ENCODE results near the gene DCC.
A peak's percentile ranks its signal among the peaks of the same experiment; 100 is the strongest.

DCC gene

GRCh38 chr18:52475325-52475724 is 135.3 kb downstream of the DCC start:
- no peak overlapping the region for H3K4me3 ChIP-seq (ENCODE audit: low read depth, low read length)
- TF ChIP-seq CTCF (IDR thresholded peaks at IDR 0.05; ENCODE audit: insufficient read depth, low read length, missing control alignments), result no peak
- ChIA-PET POLR2A (no interaction called here), CTCF (no interaction called here)
- no peak for DNase-seq (ENCODE audit: low read depth, low spot score)

- POLR2A ChIA-PET, result no interaction called here
- CTCF ChIA-PET, result no interaction called here
- H3K4me3 ChIP-seq (ENCODE audit: low read depth, low read length), result no peak overlapping the region
- no peak for DNase-seq (ENCODE audit: low read depth, low spot score)
- no peak for TF ChIP-seq CTCF (IDR thresholded peaks at IDR 0.05; ENCODE audit: insufficient read depth, low read length, missing control alignments)
These were observed 141.1 kb downstream of the DCC start for GRCh38 chr18:52481116-52481515.

GRCh38 chr18:52484977-52485376 is 145.0 kb downstream of the DCC start:
- no peak overlapping the region for H3K4me3 ChIP-seq (ENCODE audit: low read depth, low read length)
- ChIA-PET POLR2A (no interaction called here), CTCF (interaction anchor here (1.4 to 2.1 kb wide), 2 partner anchors 11 to 184 kb away, joined by 5 to 9 read pairs; no protein-coding TSS in a partner anchor)
- no peak for TF ChIP-seq CTCF (IDR thresholded peaks at IDR 0.05; ENCODE audit: insufficient read depth, low read length, missing control alignments)
- peak; percentile 7 for DNase-seq (ENCODE audit: low read depth, low spot score)

- no peak overlapping the region for H3K4me3 ChIP-seq (ENCODE audit: low read depth, low read length)
- no peak for TF ChIP-seq CTCF (IDR thresholded peaks at IDR 0.05; ENCODE audit: insufficient read depth, low read length, missing control alignments)
- POLR2A ChIA-PET, result no interaction called here
- no peak for DNase-seq (ENCODE audit: low read depth, low spot score)
- CTCF ChIA-PET, result interaction anchor here (1.4 kb wide), 1 partner anchor 182 kb away, joined by 5 read pairs; no protein-coding TSS in a partner anchor
These were observed 146.1 kb downstream of the DCC start for GRCh38 chr18:52486052-52486451.

GRCh38 chr18:52489396-52490306 is 149.7 kb downstream of the DCC start:
- DNase-seq (ENCODE audit: low read depth, low spot score), result no peak
- POLR2A ChIA-PET, result interaction anchor here (0.5 kb wide), 1 partner anchor 11 kb away, joined by 4 read pairs; no protein-coding TSS in a partner anchor
- CTCF ChIA-PET, result interaction anchor here (0.6 to 1.0 kb wide), 3 partner anchors 22 to 189 kb away, joined by 3 read pairs; no protein-coding TSS in a partner anchor
- no peak for TF ChIP-seq CTCF (IDR thresholded peaks at IDR 0.05; ENCODE audit: insufficient read depth, low read length, missing control alignments)
- no peak overlapping the region for H3K4me3 ChIP-seq (ENCODE audit: low read depth, low read length)

- ChIA-PET POLR2A (no interaction called here), CTCF (interaction anchor here (2.8 kb wide), 1 partner anchor 12 kb away, joined by 9 read pairs; no protein-coding TSS in a partner anchor)
- H3K4me3 ChIP-seq (ENCODE audit: low read depth, low read length), result no peak overlapping the region
These were observed 156.4 kb downstream of the DCC start for GRCh38 chr18:52496426-52496825.

More at GRCh38 chr18:52496426-52496825, 156.4 kb downstream of the DCC start:
- no peak for TF ChIP-seq CTCF (IDR thresholded peaks at IDR 0.05; ENCODE audit: insufficient read depth, low read length, missing control alignments)
- no peak for DNase-seq (ENCODE audit: low read depth, low spot score)
